Measurements from ENCODE around the gene CEP55. TPM values are rescaled to one million over a fixed set of nuclear protein-coding genes. Genes with fewer than 3 reads are reported as not detected.

CEP55 gene
- total RNA-seq, 1 donor from 2014 or later = 18.4 TPM

DNA sequence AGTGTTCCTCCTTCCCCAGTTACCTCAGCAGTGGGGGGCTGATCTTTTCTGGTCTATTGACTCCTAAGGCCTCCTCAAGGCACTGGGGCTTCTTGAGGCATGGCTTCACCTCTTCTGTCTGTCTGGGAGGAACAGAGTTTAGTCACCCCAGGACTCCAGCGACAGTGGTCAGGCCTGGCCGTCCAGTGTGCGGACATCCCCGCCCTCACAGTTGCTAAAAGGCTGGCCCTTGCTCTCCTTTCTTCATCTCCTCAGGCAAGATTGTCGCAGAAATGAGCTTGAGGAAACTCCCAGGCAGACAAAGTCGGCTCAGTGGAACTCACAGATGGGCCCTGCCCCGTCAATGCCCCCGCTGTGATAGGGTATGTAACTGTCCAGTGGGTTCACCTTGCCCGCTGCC, 63.1 kb downstream of the CEP55 start:
- no peak for DNase-seq (ENCODE audit: extremely low read depth, low read depth, low spot score)

DNA sequence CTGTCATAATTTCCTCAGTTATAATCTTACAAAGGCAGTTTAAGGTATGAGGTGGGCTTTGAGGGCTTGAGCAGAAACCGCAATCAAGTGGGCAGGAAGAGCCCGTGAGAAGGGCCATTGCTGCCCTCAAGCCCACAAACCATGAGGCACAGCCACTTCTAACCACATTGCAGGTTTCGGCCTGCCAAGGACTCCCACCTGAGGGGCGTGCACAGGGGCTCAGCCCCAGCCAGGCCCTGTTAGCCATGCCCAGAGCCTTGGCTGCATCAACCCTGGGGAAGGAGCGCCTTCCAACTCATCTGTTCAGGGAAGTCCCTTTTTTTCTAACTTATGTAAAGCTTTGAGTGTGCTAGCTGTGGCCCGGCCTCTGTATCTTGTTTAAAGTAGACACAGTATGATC, 64.1 kb downstream of the CEP55 start:
- DNase-seq (ENCODE audit: extremely low read depth, low read depth, low spot score) = no peak

DNA sequence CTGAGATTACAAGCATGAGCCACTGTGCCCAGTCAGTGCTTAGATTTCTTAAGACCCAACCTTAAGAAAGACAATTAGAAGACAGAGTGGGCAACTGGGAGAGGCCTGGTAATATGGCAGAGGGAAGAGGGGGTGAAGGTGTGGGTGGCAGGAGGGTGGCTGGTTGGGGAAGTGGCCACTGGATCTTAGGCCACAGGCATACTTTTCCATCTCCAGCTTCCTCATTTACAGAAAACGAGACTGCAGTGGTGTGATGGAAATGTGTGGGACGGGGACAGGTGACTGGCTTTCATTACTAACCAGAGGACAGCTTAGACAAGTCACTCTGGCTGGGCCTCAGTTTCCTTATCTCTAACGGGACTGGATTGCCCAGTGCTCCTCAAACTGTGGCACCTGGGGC, 69.0 kb downstream of the CEP55 start:
- DNase-seq (ENCODE audit: extremely low read depth, low read depth, low spot score) = no peak

DNA sequence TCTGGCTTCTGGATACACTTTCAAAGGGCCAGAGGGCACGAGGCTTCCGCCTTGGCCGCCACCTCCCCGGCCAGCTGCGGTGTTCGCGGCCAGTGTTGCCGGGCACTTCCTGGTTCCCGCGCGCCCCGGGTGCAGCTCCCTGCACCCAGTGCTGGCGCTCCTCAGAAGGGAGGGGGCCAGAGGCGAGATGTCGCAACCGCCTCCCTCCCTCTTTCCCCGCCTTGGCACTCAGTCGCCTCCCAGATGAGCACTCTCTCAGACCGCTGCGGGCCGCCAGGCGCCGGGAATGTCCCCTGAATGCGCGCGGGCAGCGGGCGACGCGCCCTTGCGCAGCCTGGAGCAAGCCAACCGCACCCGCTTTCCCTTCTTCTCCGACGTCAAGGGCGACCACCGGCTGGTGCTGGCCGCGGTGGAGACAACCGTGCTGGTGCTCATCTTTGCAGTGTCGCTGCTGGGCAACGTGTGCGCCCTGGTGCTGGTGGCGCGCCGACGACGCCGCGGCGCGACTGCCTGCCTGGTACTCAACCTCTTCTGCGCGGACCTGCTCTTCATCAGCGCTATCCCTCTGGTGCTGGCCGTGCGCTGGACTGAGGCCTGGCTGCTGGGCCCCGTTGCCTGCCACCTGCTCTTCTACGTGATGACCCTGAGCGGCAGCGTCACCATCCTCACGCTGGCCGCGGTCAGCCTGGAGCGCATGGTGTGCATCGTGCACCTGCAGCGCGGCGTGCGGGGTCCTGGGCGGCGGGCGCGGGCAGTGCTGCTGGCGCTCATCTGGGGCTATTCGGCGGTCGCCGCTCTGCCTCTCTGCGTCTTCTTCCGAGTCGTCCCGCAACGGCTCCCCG, 70.2 kb downstream of the CEP55 start, which contains the start of gene FFAR4:
TSS of gene FFAR4 (plus strand) at position 231 of the 842 bp plus-strand sequence. CDS start at position 287, 56 bp downstream.
- no peak for DNase-seq (ENCODE audit: extremely low read depth, low read depth, low spot score)

DNA sequence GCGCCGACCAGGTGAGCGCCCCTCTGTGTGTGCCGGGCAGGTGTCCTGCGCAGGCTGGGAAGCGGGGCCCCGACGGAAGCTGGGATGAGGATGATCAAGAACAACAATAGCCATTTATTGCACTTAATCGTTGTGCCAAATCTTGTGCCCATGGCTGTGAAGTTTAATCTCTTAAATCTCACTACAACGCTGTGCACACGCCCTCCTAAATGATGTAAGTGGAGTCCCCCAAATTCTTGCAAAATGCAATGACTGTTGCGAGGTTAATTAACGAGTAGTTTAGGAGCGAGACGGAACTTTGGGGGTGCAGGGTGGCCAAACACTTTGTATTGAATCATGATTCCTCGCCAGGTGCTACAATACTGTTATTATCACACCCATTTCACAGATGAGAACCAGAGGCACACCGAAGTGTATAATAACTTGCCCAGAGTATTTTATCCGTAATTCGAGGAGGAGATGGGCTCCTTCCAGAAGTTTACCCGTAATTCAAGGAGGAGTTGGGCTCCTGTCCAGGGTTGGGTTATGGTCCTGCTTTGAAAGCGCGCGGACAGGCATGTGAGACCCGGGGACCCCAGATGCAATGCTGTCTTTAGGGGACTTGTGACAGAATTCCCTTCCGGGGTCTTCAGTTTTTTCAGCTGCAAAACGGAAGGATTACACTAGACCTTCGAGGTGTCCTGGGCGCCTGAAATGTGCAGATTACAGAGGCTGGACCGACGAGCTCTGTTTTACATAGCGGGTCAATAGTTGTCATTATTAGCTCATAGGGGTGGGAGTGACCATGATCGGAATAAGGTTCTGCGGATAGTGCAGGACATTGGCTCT, 71.1 kb downstream of the CEP55 start:
- no peak for DNase-seq (ENCODE audit: extremely low read depth, low read depth, low spot score)

DNA sequence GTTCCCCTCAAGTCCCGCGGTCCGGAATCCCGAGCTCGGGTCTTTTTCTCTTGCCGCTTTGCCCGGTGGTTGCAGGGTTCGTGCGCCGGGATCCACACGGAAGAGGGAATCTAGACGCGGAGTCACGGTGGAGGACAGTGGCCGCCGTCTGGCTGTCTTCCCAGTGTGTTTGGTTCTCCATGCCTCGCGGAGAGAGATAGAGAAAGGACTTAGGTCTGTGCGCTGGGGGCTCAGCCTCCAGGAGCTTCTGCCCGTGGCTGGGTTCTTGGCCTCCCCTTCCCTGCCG, 71.6 kb downstream of the CEP55 start:
- DNase-seq (ENCODE audit: extremely low read depth, low read depth, low spot score) = no peak

DNA sequence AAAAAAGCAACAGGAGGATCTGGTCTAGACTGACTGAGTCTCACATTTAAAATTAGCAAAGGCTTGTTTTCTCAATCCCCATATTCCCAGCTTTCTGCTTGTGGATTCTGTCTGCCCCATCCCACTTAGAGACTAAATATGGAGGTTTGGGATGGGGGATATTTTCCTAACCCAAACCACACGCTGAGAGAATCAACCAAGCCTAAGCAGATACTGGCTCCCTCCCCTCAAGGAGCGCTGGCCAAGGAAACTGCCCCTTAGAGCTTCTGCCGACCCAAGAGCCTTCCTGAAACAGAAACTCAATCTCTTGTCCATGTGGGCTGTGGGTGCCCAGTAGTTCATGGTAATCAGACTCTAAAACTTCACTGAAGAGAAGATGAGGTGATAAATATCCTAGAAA, 74.0 kb downstream of the CEP55 start:
- no peak for DNase-seq (ENCODE audit: extremely low read depth, low read depth, low spot score)

DNA sequence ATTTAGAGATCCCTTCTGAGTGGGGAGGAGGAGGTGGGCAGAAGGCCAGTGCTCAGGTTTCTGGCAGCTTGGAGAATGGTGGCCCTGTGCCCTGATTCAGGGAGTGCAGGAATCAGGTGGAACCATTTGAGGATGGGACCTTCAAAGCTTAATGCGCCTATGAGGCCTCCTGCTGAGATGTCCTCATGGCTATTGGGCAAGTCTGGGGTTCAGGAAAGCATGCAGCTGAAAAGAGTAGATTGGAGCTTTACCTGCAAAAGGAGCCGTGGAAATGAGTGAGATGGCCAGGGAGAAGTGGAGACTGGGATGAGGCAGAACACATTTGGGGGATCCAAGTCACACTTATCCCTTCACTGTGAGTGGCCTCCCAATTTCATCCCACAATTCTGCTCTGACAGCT, 76.2 kb downstream of the CEP55 start:
- no peak for DNase-seq (ENCODE audit: extremely low read depth, low read depth, low spot score)

DNA sequence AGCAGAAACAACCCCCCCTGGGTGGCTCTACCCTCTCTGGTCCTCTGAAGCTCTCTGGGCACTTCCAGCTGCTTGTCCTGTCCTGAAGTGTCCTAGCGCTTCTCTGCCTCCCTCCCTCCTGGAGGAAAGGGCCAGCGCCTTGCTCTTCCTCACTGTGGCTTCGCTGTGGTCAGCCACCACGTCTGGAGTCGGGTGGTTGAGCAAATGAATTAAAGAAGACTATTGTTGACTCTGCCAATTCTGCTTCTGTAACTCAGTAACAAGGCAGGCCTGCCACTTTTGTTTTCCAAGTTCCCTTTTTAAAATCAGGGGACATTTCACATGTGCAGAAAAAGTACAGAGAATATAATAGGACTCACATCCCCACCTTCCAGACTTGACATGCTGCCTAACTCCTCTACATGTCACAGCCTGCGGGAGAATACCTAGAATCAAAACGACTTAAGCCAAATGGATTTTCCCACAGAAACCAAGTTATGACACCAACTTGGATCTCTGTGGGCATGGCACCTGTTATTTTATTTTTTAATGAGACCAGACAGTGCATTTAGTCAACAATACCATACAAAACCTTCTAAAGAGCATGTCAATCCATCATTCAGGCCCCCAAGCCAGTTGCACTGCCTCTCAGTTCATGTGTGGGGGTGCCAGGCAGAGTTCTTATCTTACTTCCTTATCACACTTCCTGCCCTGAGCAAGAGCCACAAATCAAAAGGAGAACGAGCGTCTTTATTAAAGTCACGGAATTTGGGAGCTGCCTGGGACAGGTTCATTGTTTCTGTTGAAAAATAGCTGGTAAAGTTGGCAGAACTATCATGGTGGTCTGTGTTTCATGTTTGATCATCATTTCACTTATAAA, 76.9 kb downstream of the CEP55 start:
- no peak for DNase-seq (ENCODE audit: extremely low read depth, low read depth, low spot score)

DNA sequence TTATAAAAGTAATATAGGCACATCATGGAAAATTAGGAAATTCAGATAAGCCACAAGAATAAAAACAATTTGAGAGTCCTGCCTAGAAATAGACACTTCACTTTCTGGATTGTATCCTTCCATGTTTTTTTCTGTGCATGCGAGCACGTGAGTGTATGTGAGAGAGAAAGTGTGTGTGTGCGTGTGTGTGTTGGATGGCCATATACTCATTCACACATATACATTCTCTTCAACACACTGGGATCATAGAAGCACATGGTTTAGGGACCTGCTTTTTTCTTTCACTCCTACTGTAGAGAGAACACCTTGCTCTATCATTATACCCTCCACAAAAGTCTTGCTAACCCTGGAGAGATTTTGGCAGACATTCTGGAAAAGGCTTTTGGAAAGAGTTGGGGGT, 77.5 kb downstream of the CEP55 start:
- no peak for DNase-seq (ENCODE audit: extremely low read depth, low read depth, low spot score)

DNA sequence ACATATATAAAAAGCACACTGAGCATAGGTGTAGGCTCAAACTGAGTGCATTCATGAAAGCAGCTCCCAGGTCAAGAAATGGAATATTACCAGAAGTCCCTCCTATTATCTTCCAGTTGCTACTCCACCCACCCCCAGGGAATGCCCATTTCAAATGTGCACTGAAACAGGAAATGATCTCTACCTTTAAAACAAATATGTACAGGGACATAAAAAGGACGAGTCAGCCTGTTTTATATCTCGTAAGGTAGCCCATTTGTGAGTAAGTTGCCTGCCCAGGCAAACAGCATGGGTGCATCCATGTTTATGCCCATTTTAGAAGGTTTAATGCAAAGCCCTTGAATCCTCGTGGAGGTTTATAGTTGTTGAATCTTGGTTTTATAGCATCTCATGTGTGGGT, 80.5 kb downstream of the CEP55 start:
- no peak for DNase-seq (ENCODE audit: extremely low read depth, low read depth, low spot score)

DNA sequence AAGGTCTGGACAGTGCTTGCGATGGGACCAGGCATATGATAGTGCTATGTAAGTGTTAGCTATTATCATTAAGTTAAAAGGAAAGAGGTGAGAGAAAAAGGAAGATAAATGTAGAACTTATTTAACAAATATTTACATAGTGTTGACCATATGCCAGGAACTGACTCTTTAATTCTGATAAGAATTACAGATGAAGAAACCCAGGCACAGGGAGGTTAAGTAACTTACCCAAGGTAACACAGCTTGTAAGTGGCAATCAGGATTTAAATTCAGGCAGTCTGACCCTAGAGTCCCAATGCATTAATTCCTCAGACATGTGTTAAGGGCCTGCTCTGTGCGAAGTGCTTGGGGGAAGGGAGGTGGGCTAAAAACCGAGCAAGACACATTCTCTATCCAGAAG, 81.2 kb downstream of the CEP55 start:
- DNase-seq (ENCODE audit: extremely low read depth, low read depth, low spot score) = no peak

Other genes starting within 250 kb of the CEP55 start
- gene MYOF, start 14.3 kb upstream of the CEP55 start, total RNA-seq = 260 and 369 TPM in 2 replicates
- gene FFAR4, start 70.1 kb downstream of the CEP55 start, total RNA-seq = not detected in 2 replicates
- gene RBP4, start 104.6 kb downstream of the CEP55 start, total RNA-seq = not detected in 2 replicates
- gene PDE6C, start 115.9 kb downstream of the CEP55 start, total RNA-seq = not detected in 2 replicates
- 6.9 and 19.0 TPM in 2 replicates for gene FRA10AC1, start 206.0 kb downstream of the CEP55 start, total RNA-seq

Data from glomerular endothelial cell (primary cell).